Hematopoietic multipotent progenitor cell treated with erythropoietin and hydrocortisone succinate and interleukin-3 and kit ligand, for 4 days (in vitro differentiated cells): Measurements from ENCODE around the gene RSPH6A.
A peak's percentile ranks its signal among the peaks of the same experiment; 100 is the strongest.

ENCODE experiments used
- DNase-seq: peaks from one replicate; pipeline ENCODE4 v3.0.0-alpha.2; 2015

RSPH6A gene

DNA sequence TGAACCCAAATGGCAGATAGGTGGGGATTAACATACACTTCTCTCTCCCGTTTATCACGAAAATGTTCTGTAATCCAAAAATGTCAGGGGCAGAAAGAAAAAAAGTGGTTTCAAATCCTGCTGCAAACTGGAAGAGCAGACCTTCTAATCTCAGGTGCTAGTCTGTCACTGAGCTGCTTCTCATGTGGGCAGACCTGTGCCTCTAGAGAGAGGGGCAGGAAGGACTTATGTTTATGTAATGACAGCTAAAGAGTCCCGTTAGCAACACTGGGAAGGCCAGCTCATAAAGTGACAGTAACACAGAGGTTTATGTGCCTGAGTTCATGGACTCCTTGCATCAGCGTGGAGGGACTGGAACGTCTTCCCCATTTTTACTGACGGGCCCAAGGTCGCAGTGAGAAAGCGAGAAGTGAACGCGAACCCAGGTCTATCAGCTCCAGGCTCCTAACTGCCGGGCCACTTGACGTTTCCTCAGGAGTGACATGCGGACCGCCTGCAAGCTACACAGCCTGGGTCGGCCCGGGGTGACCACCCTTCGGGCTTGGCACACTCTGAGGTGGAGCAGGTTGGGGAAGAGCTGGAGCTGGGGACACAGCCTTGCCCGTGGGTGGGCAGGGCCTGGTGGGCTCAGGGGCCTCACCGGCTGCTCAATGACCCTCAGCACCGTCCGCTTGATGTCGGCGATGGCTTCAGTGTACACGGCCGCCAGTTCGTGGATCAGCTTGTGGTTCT is 9.6 kb upstream of the RSPH6A start:
- DNase-seq: no peak

GRCh38 chr19:45824041-45824471 is 8.9 kb upstream of the RSPH6A start:
- no peak for DNase-seq

DNA sequence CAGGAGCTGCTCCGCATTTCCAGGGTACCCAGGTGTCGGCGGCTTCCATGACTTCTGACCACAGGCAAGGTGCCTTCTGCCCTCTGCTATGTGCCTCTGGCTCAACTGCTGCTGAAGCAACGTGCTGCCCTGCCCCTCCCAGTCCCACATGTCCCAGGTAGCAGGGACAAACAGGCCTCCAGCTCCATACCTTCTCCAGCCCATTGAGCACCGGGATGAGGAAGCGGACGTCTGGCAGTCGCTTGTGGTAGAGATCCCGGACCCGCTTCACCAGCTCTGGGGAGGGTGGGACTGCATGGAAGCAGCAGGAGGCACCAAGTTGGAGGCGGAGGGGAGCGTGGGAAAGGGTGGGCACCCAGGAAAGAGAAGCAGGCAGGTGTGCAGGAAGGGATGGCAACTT is 8.1 kb upstream of the RSPH6A start:
- no peak for DNase-seq

DNA sequence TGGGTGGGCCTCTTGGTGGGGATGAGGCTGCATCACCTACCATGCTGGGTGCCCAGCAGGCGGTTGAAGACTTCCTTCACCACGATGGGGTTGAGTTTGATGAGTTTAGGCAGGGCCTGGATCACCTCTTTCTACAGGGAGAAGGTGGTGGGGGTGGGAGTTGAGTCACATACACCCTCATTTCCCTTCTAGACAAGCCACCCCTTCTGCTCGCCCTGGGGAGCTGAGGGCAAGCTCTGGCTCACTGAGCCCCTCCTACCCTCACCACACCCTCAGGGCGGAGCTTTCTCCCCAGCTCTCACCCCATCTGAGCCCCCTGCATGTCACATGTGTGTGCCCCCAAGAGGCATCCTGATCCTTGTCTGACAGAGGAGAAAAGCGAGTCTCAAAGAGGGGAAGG is 7.6 kb upstream of the RSPH6A start:
- no peak for DNase-seq

GRCh38 chr19:45821570-45821969 is 6.5 kb upstream of the RSPH6A start:
- no peak for DNase-seq

DNA sequence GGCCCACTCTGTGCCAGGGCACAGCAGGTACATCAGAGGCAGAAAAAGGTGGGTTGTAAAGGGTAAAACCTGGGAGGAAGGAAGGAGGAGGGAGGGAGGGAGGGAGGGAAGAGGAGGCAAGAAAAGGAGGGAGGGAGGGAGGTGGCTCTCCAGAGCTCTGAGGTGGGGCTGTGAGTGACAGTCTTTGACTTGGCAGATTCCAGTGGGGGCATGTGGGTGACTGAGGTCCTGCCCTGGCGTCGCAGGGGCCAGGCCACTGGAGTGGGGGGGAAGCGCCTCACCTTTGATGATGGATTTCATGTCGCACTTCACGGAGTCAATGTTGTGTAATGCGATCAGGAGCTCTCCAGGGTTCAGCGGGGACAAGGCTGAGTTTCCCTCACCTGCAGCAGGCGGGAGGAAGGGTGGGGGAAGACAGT is 6.0 kb upstream of the RSPH6A start:
- DNase-seq: no peak

- DNase-seq: no peak
Observed at GRCh38 chr19:45820413-45821102, 5.5 kb upstream of the RSPH6A start.

DNA sequence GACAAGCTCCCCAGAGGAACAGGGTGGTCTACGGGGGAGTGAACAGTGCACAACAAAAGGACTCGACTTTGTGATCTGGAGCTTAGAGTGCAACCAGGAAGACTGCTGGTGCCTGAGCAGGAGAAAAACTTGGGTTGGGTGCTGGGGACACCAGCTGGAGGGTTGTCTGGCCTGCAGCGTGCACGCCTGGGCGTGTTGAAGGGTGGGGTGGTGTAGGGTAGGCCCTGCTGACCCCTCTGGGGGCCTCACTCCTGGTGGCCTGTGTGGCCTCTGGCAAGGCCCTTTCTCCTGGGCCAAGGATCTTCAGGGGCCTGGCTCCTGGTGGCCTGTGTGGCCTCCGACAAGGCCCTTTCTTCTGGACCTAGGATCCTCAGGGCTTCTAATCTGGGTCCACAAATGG is 4.7 kb upstream of the RSPH6A start:
- no peak for DNase-seq

DNA sequence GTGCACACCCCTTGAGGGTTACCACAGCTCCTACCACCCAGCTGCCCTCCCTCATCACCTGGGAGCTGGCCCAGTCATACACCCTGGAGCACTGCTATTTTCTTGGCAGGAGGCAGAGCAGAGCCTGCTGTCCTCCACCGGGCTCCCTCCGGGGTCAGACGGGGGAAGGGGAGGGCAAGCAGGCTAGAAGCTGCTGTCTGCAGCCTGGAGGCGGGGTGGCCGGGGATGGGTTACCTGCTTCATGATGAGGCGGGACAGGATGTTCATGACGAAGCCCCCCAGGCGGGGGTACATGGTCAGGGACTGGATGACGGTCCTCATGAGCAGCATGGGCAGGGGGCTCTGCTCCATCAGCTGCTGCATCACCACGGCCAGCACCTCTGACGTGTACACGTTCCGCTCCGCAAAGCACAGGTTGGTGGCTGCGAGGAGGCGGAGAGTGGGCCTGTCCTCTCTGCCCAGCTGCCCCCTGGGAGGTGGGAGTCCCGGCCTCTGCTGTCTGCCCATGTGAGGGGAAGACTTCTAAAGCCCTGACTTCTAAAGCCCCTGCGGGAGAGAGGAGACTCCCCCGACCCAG is 2.7 kb upstream of the RSPH6A start:
- no peak for DNase-seq

DNA sequence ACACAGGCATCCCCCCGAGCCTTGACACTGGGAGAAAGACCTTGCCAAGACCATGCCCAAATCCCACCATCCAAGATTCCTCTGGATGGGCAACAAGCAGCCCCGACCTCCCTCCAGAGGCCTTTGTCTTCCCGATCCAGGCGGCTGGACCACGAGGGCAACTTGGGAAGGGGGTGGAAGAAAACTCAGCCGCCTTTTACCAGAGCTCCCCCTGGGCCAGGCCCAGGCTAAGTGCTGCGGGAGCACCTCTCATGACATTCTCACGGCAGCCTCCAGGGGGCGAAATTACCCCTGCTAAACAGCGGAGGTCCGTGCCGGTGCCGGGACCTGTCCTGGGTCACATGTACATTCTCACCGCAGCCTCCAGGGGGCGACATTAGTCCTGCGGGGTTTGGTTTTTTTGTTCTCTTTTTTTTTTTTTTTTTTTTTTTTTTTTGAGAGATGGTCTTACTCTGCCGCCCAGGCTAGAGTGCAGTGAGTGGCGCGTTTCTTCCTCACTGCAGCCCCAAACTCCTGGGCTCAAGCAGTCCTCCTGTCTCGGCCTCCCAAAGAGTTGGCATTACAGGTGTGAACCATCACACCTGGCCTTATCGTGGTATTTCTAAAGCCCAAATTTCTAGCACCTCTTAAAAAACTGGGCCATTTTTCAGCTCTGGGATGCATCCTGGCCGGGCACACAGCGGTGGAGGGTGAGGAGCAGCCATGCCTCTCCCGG is 2.1 kb upstream of the RSPH6A start:
- DNase-seq: peak; percentile 98

DNA sequence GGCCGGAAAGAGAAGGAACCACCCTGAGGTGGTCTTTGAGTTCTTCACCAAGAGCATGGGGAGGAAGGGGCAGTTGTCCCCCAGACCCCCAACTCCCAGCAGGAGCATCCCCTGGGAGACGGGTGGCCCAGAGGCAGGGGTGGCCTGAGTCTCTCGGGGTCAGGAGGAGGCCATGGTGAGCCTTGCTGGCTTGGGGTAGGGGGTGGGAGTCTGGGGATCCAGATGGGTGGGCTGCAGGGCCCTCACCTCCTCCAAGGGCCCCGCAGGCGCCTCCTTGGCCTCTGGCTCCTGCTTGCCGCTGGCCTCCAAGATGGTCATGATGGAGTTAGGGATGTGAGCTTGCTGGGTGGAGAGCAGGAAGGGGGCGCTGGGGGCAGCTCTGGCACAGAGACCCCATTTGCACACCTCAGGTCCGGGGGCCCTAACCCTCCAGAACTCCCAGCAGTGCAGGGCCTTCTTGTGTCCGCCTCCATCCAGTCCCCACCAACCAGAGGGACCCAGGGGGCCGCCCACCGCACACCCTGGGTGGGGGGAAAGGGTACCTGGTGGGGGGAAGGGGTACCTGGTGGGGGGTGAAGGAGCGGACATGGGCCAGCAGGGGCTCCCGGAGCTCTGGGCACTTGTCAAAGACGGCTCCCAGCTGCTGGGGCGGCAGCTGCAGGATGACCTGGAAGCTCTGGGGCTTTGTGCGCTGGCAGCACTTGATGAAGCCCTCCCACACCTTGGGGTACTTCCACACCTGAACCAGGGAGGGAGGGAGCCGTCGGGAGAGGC is 1.3 kb upstream of the RSPH6A start:
- DNase-seq: no peak

DNA sequence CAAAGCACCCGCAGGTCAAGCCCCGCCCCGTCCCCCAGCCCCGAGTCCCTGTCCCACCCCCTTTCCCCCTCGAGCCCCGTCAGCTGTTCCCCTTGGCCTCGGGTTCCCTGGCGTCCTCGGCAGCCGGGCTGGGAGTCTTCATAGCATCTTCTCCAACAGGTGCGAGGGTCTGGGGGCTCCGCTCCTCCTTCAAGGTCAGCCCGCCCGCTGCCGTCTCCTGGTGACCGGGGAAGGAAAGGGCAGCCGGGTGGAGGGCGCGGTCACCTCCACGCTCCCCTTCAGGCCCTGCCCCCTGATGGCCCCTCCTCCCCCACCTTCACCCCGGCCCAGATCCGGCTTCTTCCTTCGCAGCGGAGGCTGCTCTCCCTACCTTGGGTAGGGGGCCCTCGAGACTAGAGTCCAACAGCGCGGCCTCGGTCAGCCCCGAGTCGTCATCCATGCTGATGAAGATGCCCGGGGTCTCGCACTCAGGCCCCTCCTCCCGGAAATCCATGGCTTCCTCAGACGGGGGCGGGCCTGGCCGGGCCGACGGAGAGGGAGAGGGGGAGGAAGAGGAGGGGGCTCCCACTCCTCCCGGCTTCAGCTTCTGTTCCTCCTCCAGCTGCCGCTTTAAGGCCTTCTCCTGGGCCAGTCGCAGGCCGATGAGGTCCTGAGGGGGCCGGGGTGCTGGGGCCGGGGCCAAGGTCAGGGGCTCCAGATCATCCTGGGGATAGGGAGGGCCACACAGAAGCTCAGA is 541 bp upstream of the RSPH6A start:
- no peak for DNase-seq

GRCh38 chr19:45814166-45814780 is 835 bp downstream of the RSPH6A start:
- DNase-seq: no peak

- DNase-seq: no peak
Observed at GRCh38 chr19:45812297-45812696, 2.8 kb downstream of the RSPH6A start.

GRCh38 chr19:45809643-45810159 is 5.4 kb downstream of the RSPH6A start:
- DNase-seq: peak; percentile 82

DNA sequence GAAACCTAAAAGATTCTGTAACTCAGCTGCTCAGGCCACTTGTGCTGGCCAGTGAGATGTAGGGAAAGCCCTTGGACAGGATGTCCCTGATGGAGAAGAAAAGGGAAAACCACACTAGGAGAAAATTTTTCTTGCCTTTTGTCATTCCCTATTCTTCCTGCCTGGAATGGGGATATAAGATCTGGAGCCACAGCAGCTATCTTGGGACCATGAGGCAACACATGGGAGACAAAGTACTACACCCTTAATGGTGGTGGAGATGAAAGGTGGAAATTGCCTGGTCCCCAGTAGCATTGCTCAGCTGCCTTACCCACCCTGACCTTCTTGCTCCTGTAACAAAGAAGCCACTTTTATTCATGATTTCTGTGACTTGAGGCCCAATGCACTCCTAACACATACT is 9.4 kb downstream of the RSPH6A start:
- DNase-seq: no peak

DNA sequence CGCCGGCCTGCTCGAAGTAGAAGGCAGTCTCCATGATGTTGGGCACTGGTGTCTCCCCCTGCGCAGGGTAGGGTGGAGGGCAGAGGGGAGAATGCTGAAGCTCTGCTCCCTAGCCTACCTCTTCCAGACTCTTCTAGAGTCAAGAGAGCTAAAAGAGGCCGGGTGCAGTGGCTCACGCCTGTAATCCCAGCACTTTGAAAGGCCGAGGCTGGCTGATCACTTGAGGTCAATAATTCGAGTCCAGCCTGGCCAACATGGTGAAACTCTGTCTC is 10.2 kb downstream of the RSPH6A start:
- no peak for DNase-seq

GRCh38 chr19:45804140-45804958 is 10.8 kb downstream of the RSPH6A start:
- no peak for DNase-seq

DNA sequence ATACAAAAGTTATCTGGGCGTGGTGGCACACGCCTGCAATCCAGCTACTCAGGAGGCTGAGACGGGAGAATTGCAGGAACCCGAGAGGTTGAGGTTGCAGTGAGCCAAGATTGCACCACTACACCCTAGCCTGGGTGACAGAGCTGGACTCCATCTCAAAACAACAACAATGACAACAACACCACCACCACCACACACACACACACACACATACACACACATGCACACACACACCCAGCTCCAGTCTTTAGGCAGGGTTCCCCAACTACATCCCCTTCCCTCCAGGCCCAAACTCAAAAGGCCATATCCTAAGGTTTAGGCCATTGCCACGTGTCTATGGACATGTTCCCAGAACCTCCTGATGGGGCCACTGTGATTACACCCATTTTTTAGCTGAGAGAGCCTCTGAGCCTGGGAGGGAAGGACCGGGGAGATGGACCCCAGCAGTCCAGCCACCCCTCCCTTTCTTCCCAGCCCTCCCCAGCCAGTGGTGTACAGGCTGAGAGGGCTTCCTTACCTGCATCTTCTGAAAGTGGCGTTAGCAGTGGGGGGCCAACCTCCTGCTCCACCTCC is 13.4 kb downstream of the RSPH6A start:
- DNase-seq: no peak

- DNase-seq: no peak
Observed at GRCh38 chr19:45800070-45800553, 15.0 kb downstream of the RSPH6A start.
